C4-2B (cell line): ENCODE data around the gene MEIS1.
"Not testable (repeated sequence)": the region's sequence is repeated elsewhere in the genome, so short reads cannot be mapped to it uniquely, and the experiment has no call there.

Source experiments
- ZFX ChIP-seq: fragments of 450-650 bp; IDR thresholded peaks from 2 replicates; pipeline ENCODE4 v1.6.1; 2017
- TF ChIP-seq, protein P1 (sequence below): fragments of 450-650 bp; conservative IDR thresholded peaks from 2 replicates; pipeline ENCODE4 v1.5.1; 2017; ENCODE audit warnings: mild to moderate bottlenecking

DNA sequence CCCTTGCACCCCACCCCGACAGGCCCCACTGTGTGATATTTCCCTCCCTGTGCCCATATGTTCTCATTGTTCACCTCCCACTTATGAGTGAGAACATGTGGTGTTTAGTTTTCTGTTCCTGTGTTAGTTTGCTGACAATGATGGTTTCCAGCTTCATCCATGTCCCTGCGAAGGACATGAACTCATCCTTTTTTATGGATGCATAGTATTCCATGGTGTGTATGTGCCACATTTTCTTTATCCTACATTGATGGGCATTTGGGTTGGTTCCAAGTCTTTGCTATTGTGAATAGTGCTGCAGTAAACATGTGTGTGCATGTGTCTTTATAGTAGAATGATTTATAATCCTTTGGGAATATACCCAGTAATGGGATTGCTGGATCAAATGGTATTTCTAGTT is 50.3 kb downstream of the MEIS1 start:
- TF ChIP-seq, protein P1, sequence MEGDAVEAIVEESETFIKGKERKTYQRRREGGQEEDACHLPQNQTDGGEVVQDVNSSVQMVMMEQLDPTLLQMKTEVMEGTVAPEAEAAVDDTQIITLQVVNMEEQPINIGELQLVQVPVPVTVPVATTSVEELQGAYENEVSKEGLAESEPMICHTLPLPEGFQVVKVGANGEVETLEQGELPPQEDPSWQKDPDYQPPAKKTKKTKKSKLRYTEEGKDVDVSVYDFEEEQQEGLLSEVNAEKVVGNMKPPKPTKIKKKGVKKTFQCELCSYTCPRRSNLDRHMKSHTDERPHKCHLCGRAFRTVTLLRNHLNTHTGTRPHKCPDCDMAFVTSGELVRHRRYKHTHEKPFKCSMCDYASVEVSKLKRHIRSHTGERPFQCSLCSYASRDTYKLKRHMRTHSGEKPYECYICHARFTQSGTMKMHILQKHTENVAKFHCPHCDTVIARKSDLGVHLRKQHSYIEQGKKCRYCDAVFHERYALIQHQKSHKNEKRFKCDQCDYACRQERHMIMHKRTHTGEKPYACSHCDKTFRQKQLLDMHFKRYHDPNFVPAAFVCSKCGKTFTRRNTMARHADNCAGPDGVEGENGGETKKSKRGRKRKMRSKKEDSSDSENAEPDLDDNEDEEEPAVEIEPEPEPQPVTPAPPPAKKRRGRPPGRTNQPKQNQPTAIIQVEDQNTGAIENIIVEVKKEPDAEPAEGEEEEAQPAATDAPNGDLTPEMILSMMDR: not testable (repeated sequence)
- TF ChIP-seq ZFX: not testable (repeated sequence)
